H1 (cell line): ENCODE measurements around the gene SLC39A13. TPM values are rescaled to one million over a fixed set of nuclear protein-coding genes. Genes with fewer than 3 reads are reported as not detected.

Experiments used
- CTCF ChIA-PET: fragments of 300-600 bp; sonication (Branson Sonifier 250); formaldehyde crosslinking; loops from one replicate; lab custom pipeline; 2021; ENCODE audit not compliant: partially characterized antibody; lab: Charles Lee
- POLR2A ChIA-PET: fragments of 300-600 bp; sonication (Branson Sonifier 250); formaldehyde crosslinking; loops from one replicate; lab custom pipeline; 2021; ENCODE audit warnings: inconsistent platforms; ENCODE audit not compliant: partially characterized antibody; lab: Charles Lee
- DNase-seq, 2 experiments: peaks; one replicate each; pipeline versions ENCODE4 v3.0.0 to v3.0.0-alpha.2; 2010 to 2022; ENCODE audit warnings: low spot score in 2 of 2, low read depth in 1 of 2, mixed read lengths in 1 of 2
- FAIRE-seq: peaks from 2 replicates; lab custom pipeline; 2011; peaks lifted over from hg19 to GRCh38; lab: Jason Lieb, UNC
- H2AFZ ChIP-seq: 2 replicates; pipeline ENCODE4 v1.8.1; 2012; ENCODE audit warnings: low read length, inconsistent platforms
- H2AK5ac ChIP-seq: 2 replicates; pipeline ENCODE4 v1.6.1; 2013; ENCODE audit warnings: low read depth, low read length
- H2BK120ac ChIP-seq: replicated peaks from 2 replicates; pipeline ENCODE3; 2013; ENCODE audit warnings: low read depth, low read length, inconsistent platforms
- H2BK12ac ChIP-seq: 2 replicates; pipeline ENCODE4 v1.6.1; 2013; ENCODE audit warnings: low read depth, low read length
- H2BK15ac ChIP-seq: 2 replicates; pipeline ENCODE4 v1.6.1; 2013; ENCODE audit warnings: low read length
- H2BK20ac ChIP-seq: 2 replicates; pipeline ENCODE4 v1.6.1; 2013; ENCODE audit warnings: low read length
- H2BK5ac ChIP-seq: 2 replicates; pipeline ENCODE4 v1.6.1; 2013; ENCODE audit warnings: low read depth, low read length
- H3K14ac ChIP-seq: 2 replicates; pipeline ENCODE4 v1.6.1; 2013; ENCODE audit warnings: inconsistent platforms; ENCODE audit not compliant: insufficient read length
- H3K18ac ChIP-seq: 2 replicates; pipeline ENCODE4 v1.6.1; 2013; ENCODE audit warnings: low read length; ENCODE audit errors: extremely low read depth
- H3K23ac ChIP-seq: 2 replicates; pipeline ENCODE4 v1.6.1; 2013; ENCODE audit warnings: inconsistent platforms; ENCODE audit not compliant: insufficient read length
- H3K23me2 ChIP-seq: 2 replicates; pipeline ENCODE4 v1.6.1; 2013; ENCODE audit warnings: low read depth, low read length
- H3K27ac ChIP-seq: 2 replicates; pipeline ENCODE4 v1.6.1; 2011; ENCODE audit warnings: low read depth, low read length, inconsistent platforms
- H3K27me3 ChIP-seq, 4 experiments: replicated peaks in 1 of 4; 1 replicate in 1 of 4; 2 replicates in 3 of 4; pipeline versions ENCODE4 v1.6.1 to v1.8.1; 2011 to 2013; ENCODE audit warnings: low read length in 3 of 4, mild to moderate bottlenecking in 3 of 4, inconsistent platforms in 2 of 4, mixed read lengths in 2 of 4, moderate library complexity in 1 of 4; ENCODE audit not compliant: control insufficient read depth in 3 of 4, insufficient read depth in 3 of 4; ENCODE audit errors: extremely low read depth in 1 of 4
- H3K36me3 ChIP-seq, 4 experiments: 2 replicates each; pipeline versions ENCODE4 v1.6.1 to v1.8.1; 2011 to 2013; ENCODE audit warnings: mild to moderate bottlenecking in 4 of 4, low read length in 3 of 4, moderate library complexity in 2 of 4, control low read depth in 1 of 4, inconsistent platforms in 1 of 4; ENCODE audit not compliant: insufficient read depth in 4 of 4, control insufficient read depth in 2 of 4
- H3K4ac ChIP-seq: replicated peaks from 2 replicates; pipeline ENCODE3; 2013; ENCODE audit warnings: low read length, low read depth, mixed read lengths, inconsistent platforms; ENCODE audit not compliant: insufficient read length
- H3K4me1 ChIP-seq, 4 experiments: replicated peaks in 1 of 4; 1 replicate in 1 of 4; 2 replicates in 3 of 4; pipeline versions ENCODE4 v1.6.1 to v1.8.1; 2011 to 2013; ENCODE audit warnings: low read length in 3 of 4, inconsistent platforms in 2 of 4, mixed read lengths in 1 of 4; ENCODE audit not compliant: insufficient read depth in 4 of 4, control insufficient read depth in 3 of 4
- H3K4me2 ChIP-seq, 2 experiments: 2 replicates each; pipeline versions ENCODE4 v1.6.1 to v1.8.1; 2011 to 2013; ENCODE audit warnings: low read depth in 2 of 2, low read length in 2 of 2, control low read depth in 1 of 2, inconsistent platforms in 1 of 2, mild to moderate bottlenecking in 1 of 2; ENCODE audit not compliant: insufficient read depth in 1 of 2
- H3K4me3 ChIP-seq, 4 experiments: fragments of 200-600, 300-600 bp in 1 of 4; sonication (generic), shearing (Covaris generic), sonication (Bioruptor Twin) in 1 of 4; 2 replicates each; pipeline versions ENCODE4 v1.5.1 to v1.8.1; 2011 to 2016; ENCODE audit warnings: low read length in 4 of 4, low read depth in 3 of 4, control low read depth in 2 of 4, inconsistent platforms in 2 of 4, mild to moderate bottlenecking in 2 of 4, mixed read lengths in 1 of 4, moderate library complexity in 1 of 4; ENCODE audit not compliant: insufficient read depth in 2 of 4; ENCODE audit errors: extremely low read depth in 1 of 4
- H3K56ac ChIP-seq: replicated peaks from 2 replicates; pipeline ENCODE3; 2013; ENCODE audit warnings: low read depth, mild to moderate bottlenecking, mixed read lengths, low read length, inconsistent platforms; ENCODE audit not compliant: insufficient read length
- H3K79me1 ChIP-seq: 2 replicates; pipeline ENCODE4 v1.6.1; 2013; ENCODE audit warnings: low read depth, low read length, control low read depth
- H3K79me2 ChIP-seq, 2 experiments: 2 replicates each; pipeline versions ENCODE4 v1.6.1 to v1.8.1; 2012 to 2013; ENCODE audit warnings: low read length in 2 of 2, mild to moderate bottlenecking in 2 of 2, inconsistent platforms in 1 of 2; ENCODE audit not compliant: insufficient read depth in 2 of 2, control insufficient read depth in 1 of 2
- H3K9ac ChIP-seq, 4 experiments: replicated peaks in 1 of 4; 1 replicate in 1 of 4; 2 replicates in 3 of 4; pipeline versions ENCODE4 v1.6.1 to v1.8.1; 2011 to 2013; ENCODE audit warnings: low read depth in 3 of 4, low read length in 3 of 4, control low read depth in 2 of 4, mild to moderate bottlenecking in 2 of 4, moderate library complexity in 2 of 4, inconsistent platforms in 1 of 4; ENCODE audit errors: extremely low read depth in 1 of 4
- H3K9me3 ChIP-seq, 2 experiments: 2 replicates each; pipeline versions ENCODE4 v1.6.1 to v1.8.1; 2012 to 2013; ENCODE audit warnings: mild to moderate bottlenecking in 2 of 2, moderate library complexity in 2 of 2, control low read depth in 1 of 2, inconsistent platforms in 1 of 2, low read depth in 1 of 2, low read length in 1 of 2, mixed read lengths in 1 of 2; ENCODE audit not compliant: insufficient read depth in 2 of 2
- H4K20me1 ChIP-seq, 2 experiments: replicated peaks in 1 of 2; 2 replicates each; pipeline versions ENCODE3 to v1.8.1; 2011 to 2013; ENCODE audit warnings: inconsistent platforms in 2 of 2, low read length in 2 of 2, mild to moderate bottlenecking in 1 of 2; ENCODE audit not compliant: insufficient read depth in 2 of 2, control insufficient read depth in 1 of 2
- H4K5ac ChIP-seq: 2 replicates; pipeline ENCODE4 v1.6.1; 2013; ENCODE audit warnings: low read length, low read depth, mixed read lengths, inconsistent platforms; ENCODE audit not compliant: insufficient read length
- H4K8ac ChIP-seq: 2 replicates; pipeline ENCODE4 v1.8.0; 2013; ENCODE audit warnings: mild to moderate bottlenecking, moderate library complexity, low read length, inconsistent platforms; ENCODE audit not compliant: insufficient read depth; ENCODE audit errors: extremely low read depth
- H4K91ac ChIP-seq: replicated peaks from 2 replicates; pipeline ENCODE3; 2013; ENCODE audit warnings: low read length, mixed read lengths, inconsistent platforms; ENCODE audit not compliant: insufficient read length
- TAF1 ChIP-seq: IDR thresholded peaks from 2 replicates; pipeline ENCODE4 v1.6.1; 2011; ENCODE audit warnings: mild to moderate bottlenecking, low read depth, low read length
- WGBS, 2 experiments: shearing (Covaris generic) in 1 of 2; methylation state at CpG; one replicate each; pipeline versions ENCODE4 v1.1.6 to v1.1.7; 2013 to 2015; ENCODE audit warnings: low lambda C conversion rate in 2 of 2, mixed read lengths in 2 of 2, inconsistent platforms in 1 of 2, low coverage in 1 of 2, missing lambda C conversion rate in 1 of 2; ENCODE audit not compliant: insufficient replicate concordance in 2 of 2, insufficient coverage in 1 of 2, insufficient read length in 1 of 2; ENCODE audit errors: extremely low coverage in 1 of 2, missing lambda C conversion rate in 1 of 2; 5-methylcytosine and 5-hydroxymethylcytosine counted together
- polyA plus RNA-seq, 7 experiments: library from polyadenylated mRNA; depleted of rRNA in 3 of 7; stranded (reverse) in 5 of 7; unstranded in 2 of 7; fragments of >200 nt in 5 of 7; fragments of 200-250 nt in 2 of 7; gene quantifications; 1 replicate in 5 of 7; 2 replicates in 1 of 7; 4 replicates in 1 of 7; pipeline versions ENCODE4 v1.2.1 to v1.2.3, GENCODE V29; 2011 to 2013; ENCODE audit warnings: missing spikeins in 2 of 7, mixed read lengths in 2 of 7
- total RNA-seq: library from RNA; stranded (reverse); fragmentation: NEBNext Ultra II Directional; extraction: Animal tissue kit (Norgen Biotek cat#: 25700); gene quantifications from 2 replicates; pipeline ENCODE4 v1.2.1, GENCODE V29; 2021

The SLC39A13 gene
- total and polyA plus RNA-seq, 2 of the 8 experiments (the other 6 are each of a cell fraction or from before 2014, with no cell fraction given), result 23.2 to 30.0 TPM

- Histone ChIP-seq H3K4me2 (no peak overlapping the region), H3K18ac (no peak overlapping the region)
- FAIRE-seq, result no peak
These were observed 49.2 kb upstream of the SLC39A13 start for GRCh38 chr11:47359162-47359561.

More at GRCh38 chr11:47359162-47359561, 49.2 kb upstream of the SLC39A13 start:
- Histone ChIP-seq H3K56ac (no peak overlapping the region), H3K23ac (no peak overlapping the region), H3K4me1 (no peaks in the 10 kb centered on the region; a peak in 2 of 7 replicates), H2AFZ (no peak overlapping the region), H3K23me2 (peaks cover 16% of the 10 kb centered on the region), H3K14ac (no peak overlapping the region), H4K5ac (no peak overlapping the region), H2BK20ac (no peak overlapping the region), H4K91ac (no peak overlapping the region), H2BK12ac (no peak overlapping the region), H3K9me3 (peaks cover 0 to 5% of the 10 kb centered on the region in 2 experiments; a peak in 1 of 4 replicates), H3K4me3 (no peak overlapping the region), H3K4ac (no peak overlapping the region), H2BK15ac (no peak overlapping the region), H4K20me1 (peaks cover 0 to 12% of the 10 kb centered on the region in 2 experiments), H3K79me2 (no peaks in the 10 kb centered on the region), H4K8ac (no peak overlapping the region), H2BK120ac (no peak overlapping the region), H3K79me1 (0 out of 2 replicates have a peak, but pooled peaks cover 2% of the 10 kb centered on the region), H2BK5ac (no peak overlapping the region), H3K9ac (no peak overlapping the region), H3K36me3 (no peaks in the 10 kb centered on the region; a peak in 1 of 8 replicates), H3K27me3 (no peaks in the 10 kb centered on the region), H3K27ac (no peak overlapping the region), H2AK5ac (no peak overlapping the region)
- CTCF ChIA-PET, result interaction anchor here (0.7 to 2.3 kb wide), 6 partner anchors 9 to 86 kb away, joined by 3 to 7 read pairs (median 3); no protein-coding TSS in a partner anchor
- WGBS, 2 experiments, result 93% methylated on average over 6 of the region's 7 CpGs; no CpG with 5 or more reads in 1 of the 2 experiments
- POLR2A ChIA-PET, result interaction anchor here (0.9 kb wide), 1 partner anchor 111 kb away, joined by 3 read pairs; the partner anchor contains the start of gene ACP2
- no peak for TF ChIP-seq TAF1
- DNase-seq, result no peak
